ENCODE results near the gene STX11.

The STX11 gene

DNA sequence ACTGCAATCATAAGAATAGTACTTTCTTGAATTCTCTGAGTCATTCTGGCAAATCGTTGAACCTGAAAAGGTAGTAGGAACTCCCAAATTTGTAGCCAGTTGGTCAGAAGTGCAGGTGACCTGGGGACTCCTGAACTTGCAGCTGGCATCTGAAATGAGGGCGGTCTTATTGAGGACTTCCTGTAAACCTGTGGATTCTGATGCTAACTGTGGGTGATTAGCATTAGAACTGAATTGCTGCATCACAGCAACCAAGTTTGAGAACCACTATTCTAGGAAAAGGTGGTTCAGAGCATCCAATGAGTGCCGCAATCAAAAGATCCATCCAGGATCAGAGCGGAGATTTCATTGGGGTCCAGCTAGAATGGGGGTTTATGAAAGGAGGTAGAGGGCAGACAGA lies 84.6 kb downstream of the STX11 start:
- Histone ChIP-seq H3K4me1 (ENCODE audit: control insufficient read depth in 1 of 2, insufficient read depth in 2 of 2, low read length in 2 of 2) (no peaks in the 10 kb centered on the region), H3K27ac (ENCODE audit: low read depth, low read length) (no peak overlapping the region), H3K27me3 (ENCODE audit: control insufficient read depth in 1 of 2, insufficient read depth in 2 of 2, low read length in 2 of 2) (no peaks in the 10 kb centered on the region), H3K9me3 (ENCODE audit: control insufficient read depth in 1 of 2, low read length in 2 of 2) (no peaks in the 10 kb centered on the region), H3K9ac (ENCODE audit: low read depth in 1 of 2, low read length in 2 of 2) (no peak overlapping the region), H3K4me3 (ENCODE audit: low read depth in 1 of 2, low read length in 2 of 2) (no peak overlapping the region), H3K36me3 (ENCODE audit: control insufficient read depth in 1 of 2, insufficient read depth in 2 of 2, low read length in 2 of 2) (no peaks in the 10 kb centered on the region)

Data from duodenal mucosa (tissue), 2 donors.